Neural cell (in vitro differentiated cells): ENCODE data around the gene LINC00237. TPM values are rescaled to one million over a fixed set of nuclear protein-coding genes. Genes with fewer than 3 reads are reported as not detected.

Experiments used
- H2AFZ ChIP-seq: fragments of 200-600, 300-800 bp; sonication (generic), shearing (Covaris generic); 2 replicates; pipeline ENCODE4 v1.6.0; 2014; ENCODE audit warnings: low read depth, mild to moderate bottlenecking, antibody characterized with exemption, low read length, moderate library complexity
- H3F3A ChIP-seq: fragments of 200-600 bp; shearing (Covaris generic); 2 replicates; pipeline ENCODE4 v1.6.1; 2016; ENCODE audit warnings: mild to moderate bottlenecking, moderate library complexity, mixed read lengths, antibody characterized with exemption, low read length; ENCODE audit not compliant: insufficient read depth, poor library complexity, severe bottlenecking
- H3K27ac ChIP-seq: fragments of 200-600, 300-800 bp; sonication (generic), shearing (Covaris generic); 2 replicates; pipeline ENCODE4 v1.5.1; 2014; ENCODE audit warnings: mild to moderate bottlenecking, low read length, moderate library complexity
- H3K27me3 ChIP-seq: fragments of 300-800, 200-600 bp; sonication (generic), shearing (Covaris generic); 2 replicates; pipeline ENCODE4 v1.6.0; 2014; ENCODE audit warnings: mild to moderate bottlenecking, low read depth, low read length, moderate library complexity; ENCODE audit not compliant: insufficient read depth
- H3K36me3 ChIP-seq: fragments of 300-800, 200-600 bp; sonication (generic), shearing (Covaris generic); 2 replicates; pipeline ENCODE4 v1.5.1; 2014; ENCODE audit warnings: mild to moderate bottlenecking, antibody characterized with exemption, low read length, moderate library complexity; ENCODE audit not compliant: insufficient read depth
- H3K4me2 ChIP-seq: fragments of 300-800, 200-600 bp; sonication (generic), shearing (Covaris generic); 2 replicates; pipeline ENCODE4 v1.6.0; 2014; ENCODE audit warnings: mild to moderate bottlenecking, low read length
- H3K4me3 ChIP-seq: fragments of 300-800, 200-600 bp; sonication (generic), shearing (Covaris generic); 2 replicates; pipeline ENCODE4 v1.5.1; 2014; ENCODE audit warnings: mild to moderate bottlenecking, low read length, moderate library complexity
- H3K79me2 ChIP-seq: fragments of 200-600 bp; shearing (Covaris generic); replicated peaks from 2 replicates; pipeline ENCODE4 v1.6.0; 2014; ENCODE audit warnings: mild to moderate bottlenecking, low read length, moderate library complexity; ENCODE audit not compliant: insufficient read depth
- H3K9ac ChIP-seq: fragments of 300-800, 200-600 bp; sonication (generic), shearing (Covaris generic); 2 replicates; pipeline ENCODE4 v1.6.1; 2016; ENCODE audit warnings: mild to moderate bottlenecking, low read length, mixed read lengths
- H3K9me2 ChIP-seq: fragments of 200-600 bp; shearing (Covaris generic); 2 replicates; pipeline ENCODE4 v1.6.1; 2016; ENCODE audit warnings: mild to moderate bottlenecking, low read length, mixed read lengths; ENCODE audit not compliant: insufficient read depth
- H3K9me3 ChIP-seq: fragments of 200-600, 300-800 bp; sonication (generic), shearing (Covaris generic); 2 replicates; pipeline ENCODE4 v1.6.1; 2016; ENCODE audit warnings: mild to moderate bottlenecking, mixed run types, low read length, moderate library complexity, mixed read lengths
- H4K20me1 ChIP-seq: fragments of 200-600 bp; shearing (Covaris generic); 2 replicates; pipeline ENCODE4 v1.6.1; 2016; ENCODE audit warnings: mild to moderate bottlenecking, mixed run types; ENCODE audit not compliant: insufficient read depth
- EP300 ChIP-seq: fragments of 450-650 bp; conservative IDR thresholded peaks from 2 replicates; pipeline ENCODE4 v1.6.1; 2014; ENCODE audit warnings: antibody characterized with exemption, mild to moderate bottlenecking, moderate library complexity; ENCODE audit not compliant: poor library complexity, severe bottlenecking
- EZH2 ChIP-seq: fragments of 200-600, 300-800 bp; shearing (Covaris generic), sonication (generic); IDR thresholded peaks from 2 replicates; pipeline ENCODE4 v1.6.1; 2014; ENCODE audit warnings: antibody characterized with exemption, low read length, borderline replicate concordance, mild to moderate bottlenecking; ENCODE audit not compliant: insufficient read depth, poor library complexity, severe bottlenecking
- MXI1 ChIP-seq: fragments of 450-650 bp; conservative IDR thresholded peaks from 2 replicates; pipeline ENCODE4 v1.6.1; 2014; ENCODE audit warnings: antibody characterized with exemption, mild to moderate bottlenecking; ENCODE audit not compliant: poor library complexity, severe bottlenecking
- POLR2AphosphoS5 ChIP-seq: IDR thresholded peaks from 2 replicates; pipeline ENCODE4 v1.6.1; 2012
- RAD21 ChIP-seq: fragments of 450-650 bp; conservative IDR thresholded peaks from 2 replicates; pipeline ENCODE4 v1.6.1; 2014; ENCODE audit warnings: antibody characterized with exemption, mild to moderate bottlenecking, moderate library complexity
- SMC3 ChIP-seq: fragments of 450-650 bp; conservative IDR thresholded peaks from 2 replicates; pipeline ENCODE4 v1.6.1; 2014; ENCODE audit warnings: antibody characterized with exemption, mild to moderate bottlenecking, moderate library complexity; ENCODE audit not compliant: poor library complexity
- TAF1 ChIP-seq: IDR thresholded peaks from 2 replicates; pipeline ENCODE4 v1.6.1; 2012; ENCODE audit warnings: low read depth
- polyA plus RNA-seq: library from polyadenylated mRNA; depleted of rRNA; stranded (reverse); fragments of >200 nt; gene quantifications from 2 replicates; pipeline ENCODE4 v1.2.3, GENCODE V29; 2014
- TF ChIP-seq, protein P1 (sequence below): fragments of 450-650 bp; IDR thresholded peaks from 2 replicates; pipeline ENCODE4 v1.5.1; 2014; ENCODE audit warnings: antibody characterized with exemption, mild to moderate bottlenecking, moderate library complexity; ENCODE audit not compliant: poor library complexity, severe bottlenecking
- TF ChIP-seq, protein P2 (sequence below): IDR thresholded peaks from 2 replicates; pipeline ENCODE4 v1.6.1; 2012; ENCODE audit warnings: borderline replicate concordance

Gene LINC00237
- polyA plus RNA-seq, 1 donor from 2014 or later, result not detected

DNA sequence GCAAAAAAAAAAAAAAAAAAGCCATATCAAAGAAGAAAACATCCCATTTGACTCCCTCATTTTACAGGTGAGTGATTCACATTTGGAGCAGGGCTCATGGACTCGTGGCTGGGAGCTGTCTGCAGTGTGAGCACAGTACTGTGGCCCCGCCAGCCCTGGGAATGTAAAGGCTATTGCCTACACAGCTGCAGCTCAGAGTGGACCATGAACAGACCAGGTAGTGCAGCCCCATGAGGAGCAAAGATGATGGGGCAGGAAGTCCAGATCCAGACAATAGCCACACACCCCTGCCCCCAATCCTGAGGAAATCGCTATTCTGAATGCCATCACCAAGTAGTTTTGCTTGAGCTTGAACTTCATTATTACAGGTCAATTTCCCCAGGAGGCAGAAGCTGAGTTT is 55.4 kb downstream of the LINC00237 start:
- no peak overlapping the region for H3K9ac ChIP-seq
- TF ChIP-seq, protein P1, sequence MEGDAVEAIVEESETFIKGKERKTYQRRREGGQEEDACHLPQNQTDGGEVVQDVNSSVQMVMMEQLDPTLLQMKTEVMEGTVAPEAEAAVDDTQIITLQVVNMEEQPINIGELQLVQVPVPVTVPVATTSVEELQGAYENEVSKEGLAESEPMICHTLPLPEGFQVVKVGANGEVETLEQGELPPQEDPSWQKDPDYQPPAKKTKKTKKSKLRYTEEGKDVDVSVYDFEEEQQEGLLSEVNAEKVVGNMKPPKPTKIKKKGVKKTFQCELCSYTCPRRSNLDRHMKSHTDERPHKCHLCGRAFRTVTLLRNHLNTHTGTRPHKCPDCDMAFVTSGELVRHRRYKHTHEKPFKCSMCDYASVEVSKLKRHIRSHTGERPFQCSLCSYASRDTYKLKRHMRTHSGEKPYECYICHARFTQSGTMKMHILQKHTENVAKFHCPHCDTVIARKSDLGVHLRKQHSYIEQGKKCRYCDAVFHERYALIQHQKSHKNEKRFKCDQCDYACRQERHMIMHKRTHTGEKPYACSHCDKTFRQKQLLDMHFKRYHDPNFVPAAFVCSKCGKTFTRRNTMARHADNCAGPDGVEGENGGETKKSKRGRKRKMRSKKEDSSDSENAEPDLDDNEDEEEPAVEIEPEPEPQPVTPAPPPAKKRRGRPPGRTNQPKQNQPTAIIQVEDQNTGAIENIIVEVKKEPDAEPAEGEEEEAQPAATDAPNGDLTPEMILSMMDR, result no peak
- TF ChIP-seq SMC3, result no peak
- no peak for TF ChIP-seq EZH2
- no peak for TF ChIP-seq RAD21
- TF ChIP-seq, protein P2, sequence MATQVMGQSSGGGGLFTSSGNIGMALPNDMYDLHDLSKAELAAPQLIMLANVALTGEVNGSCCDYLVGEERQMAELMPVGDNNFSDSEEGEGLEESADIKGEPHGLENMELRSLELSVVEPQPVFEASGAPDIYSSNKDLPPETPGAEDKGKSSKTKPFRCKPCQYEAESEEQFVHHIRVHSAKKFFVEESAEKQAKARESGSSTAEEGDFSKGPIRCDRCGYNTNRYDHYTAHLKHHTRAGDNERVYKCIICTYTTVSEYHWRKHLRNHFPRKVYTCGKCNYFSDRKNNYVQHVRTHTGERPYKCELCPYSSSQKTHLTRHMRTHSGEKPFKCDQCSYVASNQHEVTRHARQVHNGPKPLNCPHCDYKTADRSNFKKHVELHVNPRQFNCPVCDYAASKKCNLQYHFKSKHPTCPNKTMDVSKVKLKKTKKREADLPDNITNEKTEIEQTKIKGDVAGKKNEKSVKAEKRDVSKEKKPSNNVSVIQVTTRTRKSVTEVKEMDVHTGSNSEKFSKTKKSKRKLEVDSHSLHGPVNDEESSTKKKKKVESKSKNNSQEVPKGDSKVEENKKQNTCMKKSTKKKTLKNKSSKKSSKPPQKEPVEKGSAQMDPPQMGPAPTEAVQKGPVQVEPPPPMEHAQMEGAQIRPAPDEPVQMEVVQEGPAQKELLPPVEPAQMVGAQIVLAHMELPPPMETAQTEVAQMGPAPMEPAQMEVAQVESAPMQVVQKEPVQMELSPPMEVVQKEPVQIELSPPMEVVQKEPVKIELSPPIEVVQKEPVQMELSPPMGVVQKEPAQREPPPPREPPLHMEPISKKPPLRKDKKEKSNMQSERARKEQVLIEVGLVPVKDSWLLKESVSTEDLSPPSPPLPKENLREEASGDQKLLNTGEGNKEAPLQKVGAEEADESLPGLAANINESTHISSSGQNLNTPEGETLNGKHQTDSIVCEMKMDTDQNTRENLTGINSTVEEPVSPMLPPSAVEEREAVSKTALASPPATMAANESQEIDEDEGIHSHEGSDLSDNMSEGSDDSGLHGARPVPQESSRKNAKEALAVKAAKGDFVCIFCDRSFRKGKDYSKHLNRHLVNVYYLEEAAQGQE, result no peak
- TF ChIP-seq EP300, result no peak
- TF ChIP-seq MXI1, result no peak
- TF ChIP-seq POLR2AphosphoS5, result no peak
- TF ChIP-seq TAF1, result no peak
- H3K9me3 ChIP-seq, result no peaks in the 10 kb centered on the region
- no peak overlapping the region for H3K27ac ChIP-seq
- no peaks in the 10 kb centered on the region for H4K20me1 ChIP-seq
- H3K9me2 ChIP-seq, result no peaks in the 10 kb centered on the region
- no peaks in the 10 kb centered on the region for H3K36me3 ChIP-seq
- H3K79me2 ChIP-seq, result no peaks in the 10 kb centered on the region
- H3F3A ChIP-seq, result no peaks in the 10 kb centered on the region
- no peak overlapping the region for H3K4me3 ChIP-seq
- H3K27me3 ChIP-seq, result no peaks in the 10 kb centered on the region
- H2AFZ ChIP-seq, result no peak overlapping the region
- no peak overlapping the region for H3K4me2 ChIP-seq

DNA sequence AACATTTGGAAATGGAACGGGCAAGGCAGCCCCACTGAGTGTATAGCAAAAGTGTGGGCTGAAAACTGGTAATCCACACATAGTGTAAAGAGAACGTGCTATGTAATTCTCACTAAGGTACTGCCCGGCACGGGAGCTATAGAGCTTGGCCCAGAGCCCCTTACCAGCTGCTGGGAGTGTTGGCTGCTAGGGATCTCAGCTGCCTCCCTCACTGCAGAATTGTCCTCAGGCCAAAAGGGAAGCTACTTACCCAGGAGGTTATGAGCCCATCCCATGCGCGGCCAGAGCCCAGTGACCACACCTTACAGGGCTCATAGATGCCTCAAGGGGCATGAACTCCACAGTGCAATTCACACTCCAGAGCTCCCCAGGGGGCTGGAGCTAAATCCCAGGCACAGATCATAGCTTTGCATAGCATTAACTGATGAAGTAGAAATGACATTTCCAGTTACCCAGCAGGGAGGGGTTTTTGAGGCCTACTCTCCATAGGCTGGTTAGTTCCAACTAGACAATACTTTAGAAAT is 56.8 kb downstream of the LINC00237 start:
- no peaks in the 10 kb centered on the region for H3K79me2 ChIP-seq
- no peak overlapping the region for H3K4me2 ChIP-seq
- no peaks in the 10 kb centered on the region for H3F3A ChIP-seq
- H3K9me3 ChIP-seq, result no peaks in the 10 kb centered on the region
- no peaks in the 10 kb centered on the region for H4K20me1 ChIP-seq
- no peak overlapping the region for H3K27ac ChIP-seq
- no peaks in the 10 kb centered on the region for H3K36me3 ChIP-seq
- H2AFZ ChIP-seq, result no peak overlapping the region
- TF ChIP-seq EP300 (no peak), TAF1 (no peak), RAD21 (no peak), MXI1 (no peak)
- no peaks in the 10 kb centered on the region for H3K9me2 ChIP-seq
- H3K4me3 ChIP-seq, result no peak overlapping the region
- no peaks in the 10 kb centered on the region for H3K27me3 ChIP-seq
- H3K9ac ChIP-seq, result no peak overlapping the region

DNA sequence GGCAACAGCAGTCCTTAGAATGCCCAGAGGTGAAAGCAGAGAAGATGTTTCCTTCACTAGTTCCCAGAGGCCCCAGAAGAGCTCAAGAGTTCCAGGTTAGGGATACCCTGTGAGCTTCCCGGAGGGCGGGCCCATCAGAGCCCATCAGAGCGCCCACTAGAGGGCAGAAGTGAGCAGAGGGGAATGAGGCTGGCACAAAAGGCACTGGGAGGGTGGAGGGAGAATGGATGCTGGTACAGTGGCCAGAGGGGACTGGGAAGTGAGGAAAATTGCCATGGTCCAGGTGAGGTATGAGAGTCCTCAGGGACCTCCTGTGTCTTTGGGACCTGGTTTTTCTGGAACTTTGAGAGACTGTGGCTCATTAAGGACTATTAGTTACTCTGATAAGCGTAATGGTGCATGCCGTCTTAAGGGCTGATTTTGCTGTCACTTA is 57.3 kb downstream of the LINC00237 start:
- Histone ChIP-seq H3K36me3 (no peaks in the 10 kb centered on the region), H3K4me3 (no peak overlapping the region), H3F3A (no peaks in the 10 kb centered on the region), H3K79me2 (no peaks in the 10 kb centered on the region), H3K4me2 (no peak overlapping the region), H3K9me3 (no peaks in the 10 kb centered on the region), H3K27ac (no peak overlapping the region), H2AFZ (no peak overlapping the region), H4K20me1 (no peaks in the 10 kb centered on the region), H3K27me3 (no peaks in the 10 kb centered on the region), H3K9ac (no peak overlapping the region), H3K9me2 (no peaks in the 10 kb centered on the region)
- TF ChIP-seq TAF1, result no peak
- no peak for TF ChIP-seq POLR2AphosphoS5
- no peak for TF ChIP-seq MXI1
- TF ChIP-seq, protein P1, result no peak
- TF ChIP-seq, protein P2, result no peak
- TF ChIP-seq SMC3, result no peak
- TF ChIP-seq EZH2, result no peak
- TF ChIP-seq RAD21, result no peak
- TF ChIP-seq EP300, result no peak
